ENCODE results near the gene STMN3. TPM values are rescaled to one million over a fixed set of nuclear protein-coding genes. Genes with fewer than 3 reads are reported as not detected.
"Not testable (repeated sequence)": the region's sequence is repeated elsewhere in the genome, so short reads cannot be mapped to it uniquely, and the experiment has no call there.

The STMN3 gene
- total and polyA plus RNA-seq, 4 donors = 0.42 to 2.9 (median 0.91) TPM

GRCh38 chr20:63617092-63617875 lies 35.9 kb downstream of the STMN3 start:
- peaks cover 3 to 22% (median 8%) of the 10 kb centered on the region in 4 donors for H3K36me3 ChIP-seq (ENCODE audit: control insufficient read depth in 4 of 4, insufficient read depth in 3 of 4, low read depth in 1 of 4, low read length in 3 of 4)
- H3K27ac ChIP-seq (ENCODE audit: low read depth in 1 of 2, low read length in 2 of 2) = no peak overlapping the region
- no peaks in the 10 kb centered on the region for H3K4me1 ChIP-seq (ENCODE audit: control insufficient read depth in 4 of 4, insufficient read depth in 4 of 4, low read length in 3 of 4)
- no peak for DNase-seq (ENCODE audit: low spot score)
- H3K27me3 ChIP-seq (ENCODE audit: control insufficient read depth in 4 of 4, insufficient read depth in 4 of 4, low read length in 3 of 4) = no peaks in the 10 kb centered on the region
- no peak overlapping the region for H3K4me3 ChIP-seq (ENCODE audit: low read depth in 1 of 3, low read length in 3 of 3)
- no peak overlapping the region for H3K9ac ChIP-seq (ENCODE audit: low read depth in 1 of 2, low read length in 2 of 2)
- TF ChIP-seq RXRA (IDR thresholded peaks at IDR 0.05) = no peak
- H3K9me3 ChIP-seq (ENCODE audit: control insufficient read depth in 4 of 4, low read length in 3 of 4) = no peaks in the 10 kb centered on the region
- WGBS = 96% methylated on average over 41 of the region's 41 CpGs

GRCh38 chr20:63613863-63614594 lies 39.2 kb downstream of the STMN3 start:
- not testable (repeated sequence) for H3K27ac ChIP-seq (ENCODE audit: low read depth in 1 of 2, low read length in 2 of 2); H3K9ac ChIP-seq (ENCODE audit: low read depth in 1 of 2, low read length in 2 of 2); H3K27me3 ChIP-seq (ENCODE audit: control insufficient read depth in 4 of 4, insufficient read depth in 4 of 4, low read length in 3 of 4); H3K4me1 ChIP-seq (ENCODE audit: control insufficient read depth in 4 of 4, insufficient read depth in 4 of 4, low read length in 3 of 4); DNase-seq (ENCODE audit: low spot score); H3K4me3 ChIP-seq (ENCODE audit: low read depth in 1 of 3, low read length in 3 of 3); H3K9me3 ChIP-seq (ENCODE audit: control insufficient read depth in 4 of 4, low read length in 3 of 4)
- peak in 1 of 2 donors; percentile 56 for TF ChIP-seq RAD21 (IDR thresholded peaks at IDR 0.05)
- peak; percentile 14 for TF ChIP-seq CTCF (IDR thresholded peaks at IDR 0.05; ENCODE audit: low read depth, low read length, missing input control)
- H3K36me3 ChIP-seq (ENCODE audit: control insufficient read depth in 4 of 4, insufficient read depth in 3 of 4, low read depth in 1 of 4, low read length in 3 of 4) = peaks cover 3 to 17% (median 6%) of the 10 kb centered on the region in 4 donors
- WGBS = 87% methylated on average over 18 of the region's 18 CpGs

- Histone ChIP-seq H3K27me3 (ENCODE audit: control insufficient read depth in 4 of 4, insufficient read depth in 4 of 4, low read length in 3 of 4) (no peaks in the 10 kb centered on the region), H3K4me1 (ENCODE audit: control insufficient read depth in 4 of 4, insufficient read depth in 4 of 4, low read length in 3 of 4) (no peaks in the 10 kb centered on the region), H3K4me3 (ENCODE audit: low read depth in 1 of 3, low read length in 3 of 3) (no peak overlapping the region), H3K27ac (ENCODE audit: low read depth in 1 of 2, low read length in 2 of 2) (peak overlapping the region in 1 of 2 donors; percentile 7), H3K9me3 (ENCODE audit: control insufficient read depth in 4 of 4, low read length in 3 of 4) (no peaks in the 10 kb centered on the region), H3K9ac (ENCODE audit: low read depth in 1 of 2, low read length in 2 of 2) (no peak overlapping the region), H3K36me3 (ENCODE audit: control insufficient read depth in 4 of 4, insufficient read depth in 3 of 4, low read depth in 1 of 4, low read length in 3 of 4) (peaks cover 0 to 4% (median 3%) of the 10 kb centered on the region in 4 donors)
- 82% methylated on average over 20 of the region's 20 CpGs for WGBS
- DNase-seq (ENCODE audit: low spot score) = no peak
- TF ChIP-seq HNF4G (IDR thresholded peaks at IDR 0.05) (no peak), ATF3 (IDR thresholded peaks at IDR 0.05) (no peak), NR2F2 (IDR thresholded peaks at IDR 0.05) (no peak), MAX (IDR thresholded peaks at IDR 0.05) (no peak), REST (IDR thresholded peaks at IDR 0.05) (no peak), RXRA (IDR thresholded peaks at IDR 0.05) (no peak), TAF1 (conservative IDR thresholded peaks at IDR 0.05) (no peak), YY1 (IDR thresholded peaks at IDR 0.05) (no peak), FOXA2 (IDR thresholded peaks at IDR 0.05) (no peak), EGR1 (IDR thresholded peaks at IDR 0.05; ENCODE audit: low read depth in 2 of 2) (no peak), ZBTB33 (IDR thresholded peaks at IDR 0.05) (no peak), HNF4A (conservative IDR thresholded peaks at IDR 0.05) (no peak), SP1 (IDR thresholded peaks at IDR 0.05) (no peak), RAD21 (IDR thresholded peaks at IDR 0.05) (no peak), JUND (IDR thresholded peaks at IDR 0.05) (no peak), FOXA1 (IDR thresholded peaks at IDR 0.05) (no peak)
Observed at GRCh38 chr20:63612276-63612931, 40.8 kb downstream of the STMN3 start.
